ENCODE measurements around the gene CEP128.

Gene CEP128

DNA sequence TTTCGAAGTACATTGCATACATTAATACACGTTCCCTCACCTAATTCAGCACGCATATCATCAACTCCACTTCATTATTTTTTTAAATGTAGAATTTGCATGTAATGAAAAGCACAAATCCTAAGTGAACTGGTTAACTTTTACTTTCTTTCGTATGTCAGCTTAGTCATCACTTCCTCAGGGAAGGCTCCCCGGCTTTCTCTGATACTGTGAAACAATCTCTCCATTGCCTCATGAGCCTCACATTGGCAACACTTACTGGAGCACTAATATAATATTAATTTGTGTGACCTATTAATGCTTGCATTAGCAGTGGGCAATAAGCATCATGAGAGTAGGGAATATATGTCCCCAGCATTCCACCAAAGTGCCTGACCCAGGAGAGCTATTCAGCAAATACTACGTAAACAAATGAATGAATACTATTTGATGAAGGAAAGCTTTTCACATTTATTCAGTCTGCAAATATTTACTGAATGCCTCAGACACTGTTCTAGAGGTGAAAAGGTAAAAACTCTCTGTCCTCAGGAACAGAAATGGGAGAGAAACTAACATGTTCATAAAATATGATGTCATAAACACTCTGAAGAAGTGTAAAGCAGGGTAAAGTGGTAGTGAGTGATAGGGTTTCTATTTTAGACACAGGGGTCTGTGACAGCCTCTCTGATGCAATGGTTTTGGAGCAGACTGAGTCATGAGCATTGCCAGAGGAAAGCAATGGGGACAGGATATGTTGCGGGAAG lies 402.7 kb downstream of the CEP128 start:
- FAIRE-seq: no peak

DNA sequence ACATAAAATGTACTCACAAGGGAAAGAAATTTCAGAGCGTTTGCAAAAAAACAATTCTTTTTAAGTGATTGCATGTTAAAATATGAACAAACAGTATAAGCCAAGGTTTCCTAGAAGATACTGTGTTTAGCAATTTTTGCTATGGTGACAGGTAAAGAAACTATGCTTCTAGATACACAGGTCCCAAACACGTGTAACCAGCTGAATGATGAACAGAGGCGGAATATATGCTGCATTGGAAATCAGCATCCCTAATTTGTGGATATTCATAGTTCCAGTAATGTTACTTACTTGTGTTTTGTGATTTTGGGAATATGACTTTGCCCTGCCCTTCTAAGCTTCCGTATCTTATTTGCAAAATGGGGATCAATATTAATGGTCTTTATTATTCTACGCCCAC lies 403.9 kb downstream of the CEP128 start:
- no peak for FAIRE-seq

DNA sequence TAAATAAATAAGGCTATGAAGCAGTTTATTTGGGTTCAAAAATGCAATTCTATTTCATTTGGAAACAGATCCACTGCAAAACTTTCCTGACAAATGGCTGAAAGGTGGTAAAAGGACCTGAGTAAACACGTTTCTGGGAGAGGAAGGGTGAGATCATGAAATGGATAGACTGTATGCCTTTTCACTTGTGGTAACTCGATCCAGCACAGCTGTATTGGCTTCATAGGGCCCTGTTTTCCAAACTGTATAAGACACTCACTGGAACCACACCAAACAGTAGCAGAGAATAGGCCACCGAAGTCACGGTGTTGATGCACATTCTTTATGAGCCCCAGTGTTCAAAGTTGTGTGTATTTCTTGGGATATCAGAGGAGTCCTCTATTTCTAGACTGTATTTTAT lies 405.1 kb downstream of the CEP128 start:
- no peak for FAIRE-seq

DNA sequence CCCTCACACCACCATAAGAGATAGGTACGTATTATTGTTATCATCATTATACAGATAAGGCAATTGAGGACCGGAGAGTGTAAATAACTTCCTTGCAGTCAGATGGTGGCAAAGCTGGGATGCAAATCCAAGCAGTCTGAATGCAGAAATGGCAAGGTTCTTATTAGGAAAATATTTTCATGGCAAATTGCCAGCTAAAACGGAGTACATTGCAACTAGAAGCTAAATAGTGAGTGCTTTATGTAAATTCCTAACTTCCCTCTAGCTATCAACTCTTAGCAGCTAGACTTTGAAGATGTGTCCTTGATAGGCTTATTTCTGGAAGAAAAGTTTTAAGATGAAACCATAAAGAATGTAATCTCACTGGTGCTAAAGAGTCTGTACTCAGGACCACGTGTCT lies 406.4 kb downstream of the CEP128 start:
- FAIRE-seq: no peak

DNA sequence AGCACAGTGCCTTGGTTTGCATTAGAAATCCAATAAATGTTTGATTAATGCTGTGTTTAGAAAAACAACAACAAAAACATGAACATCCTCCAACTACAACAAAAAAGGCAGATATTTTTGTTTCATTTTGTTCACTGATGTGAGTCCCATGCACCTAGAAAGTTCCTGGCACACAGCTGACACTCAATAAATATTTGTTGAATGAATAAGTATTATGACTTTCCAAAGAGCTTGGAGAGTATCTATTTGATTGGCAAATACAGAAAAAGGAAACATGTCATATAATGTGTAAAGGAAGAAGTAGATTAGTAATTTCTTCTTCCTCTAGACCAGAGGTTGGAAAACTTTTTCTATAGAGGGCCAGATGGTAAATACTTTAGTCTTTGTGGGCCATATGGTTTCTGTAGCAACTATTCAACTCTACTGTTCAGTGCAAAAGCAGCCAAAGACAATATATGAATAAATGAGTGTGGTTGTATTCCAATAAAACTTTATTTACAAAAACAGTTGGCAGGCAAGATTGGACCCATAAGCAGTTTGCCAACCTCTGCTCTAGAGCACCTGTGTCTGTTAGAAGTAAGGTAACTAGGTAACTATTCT lies 417.9 kb downstream of the CEP128 start:
- FAIRE-seq: no peak

DNA sequence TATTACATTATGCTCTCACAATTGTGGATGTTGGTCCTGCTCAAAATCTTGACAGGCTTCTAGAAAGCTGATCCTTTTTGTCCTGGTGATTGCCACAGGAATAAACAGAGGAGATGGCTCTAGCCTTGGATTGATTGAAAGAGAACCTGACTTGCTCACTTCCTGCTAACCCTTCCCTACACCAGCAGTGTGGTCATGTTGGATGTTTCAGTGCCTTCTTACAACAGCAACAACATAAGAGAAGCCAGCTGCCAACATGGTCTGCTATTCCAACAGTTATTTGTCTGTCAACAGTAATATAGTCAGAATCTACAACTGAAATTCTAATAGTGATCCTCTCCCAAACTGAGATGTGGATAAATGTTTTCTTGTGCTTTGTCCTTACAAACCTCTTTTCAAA lies 418.6 kb downstream of the CEP128 start:
- no peak for FAIRE-seq

DNA sequence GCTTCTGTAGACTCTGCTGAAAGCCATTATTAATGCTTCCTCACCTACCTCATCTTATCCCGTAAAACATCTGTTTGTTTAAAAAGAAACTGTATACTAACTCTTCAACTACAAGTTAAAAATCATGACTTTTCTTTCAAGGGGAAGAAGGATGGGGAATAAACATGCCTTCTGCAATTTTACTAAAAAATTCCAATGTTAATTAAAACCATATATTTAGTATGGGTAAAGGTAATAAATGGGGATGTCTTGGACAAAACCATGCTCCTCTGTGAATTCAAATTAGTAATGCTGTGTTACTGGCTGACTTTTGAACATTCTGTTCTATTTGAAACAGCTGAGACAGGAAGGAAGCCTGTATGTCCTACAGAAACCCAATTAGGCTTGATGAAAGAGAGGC lies 419.1 kb downstream of the CEP128 start:
- FAIRE-seq: no peak

DNA sequence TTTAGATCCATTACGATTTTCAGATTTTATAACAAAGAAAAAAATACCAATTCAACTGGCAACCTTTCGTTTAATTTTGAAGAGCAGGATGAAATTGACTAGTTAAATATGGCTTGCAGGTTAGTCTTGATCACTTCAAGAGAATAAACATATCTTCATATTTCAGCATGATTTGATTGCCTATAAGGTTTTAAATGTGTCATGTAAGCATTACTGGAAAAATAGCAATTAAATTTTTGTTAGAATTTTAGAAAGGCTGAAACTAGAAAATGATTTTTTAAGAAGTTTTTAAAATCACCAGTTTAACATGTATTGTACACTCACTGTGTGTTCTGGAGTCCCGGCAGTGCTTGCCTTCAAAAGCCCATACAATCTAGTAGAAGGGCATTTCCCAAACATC lies 420.1 kb downstream of the CEP128 start:
- no peak for FAIRE-seq

DNA sequence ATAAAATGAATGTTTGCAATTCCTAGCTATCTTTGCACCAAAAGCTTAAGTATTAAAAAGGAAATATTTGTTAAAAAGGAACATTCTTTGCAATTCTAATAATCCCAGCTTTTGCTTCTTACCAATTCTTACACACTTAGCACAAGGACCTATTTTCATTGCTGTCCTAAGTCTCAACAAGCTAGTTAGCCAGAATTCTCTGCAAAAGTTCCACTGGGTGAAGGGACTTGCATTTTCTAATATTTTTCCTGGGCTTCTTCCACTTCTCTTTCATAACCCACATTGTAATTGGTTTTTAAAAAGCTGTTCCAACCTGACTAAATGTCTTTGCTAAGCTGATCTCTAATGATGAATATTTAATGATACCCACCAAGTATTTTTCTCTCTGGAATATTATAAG lies 422.5 kb downstream of the CEP128 start:
- no peak for FAIRE-seq

DNA sequence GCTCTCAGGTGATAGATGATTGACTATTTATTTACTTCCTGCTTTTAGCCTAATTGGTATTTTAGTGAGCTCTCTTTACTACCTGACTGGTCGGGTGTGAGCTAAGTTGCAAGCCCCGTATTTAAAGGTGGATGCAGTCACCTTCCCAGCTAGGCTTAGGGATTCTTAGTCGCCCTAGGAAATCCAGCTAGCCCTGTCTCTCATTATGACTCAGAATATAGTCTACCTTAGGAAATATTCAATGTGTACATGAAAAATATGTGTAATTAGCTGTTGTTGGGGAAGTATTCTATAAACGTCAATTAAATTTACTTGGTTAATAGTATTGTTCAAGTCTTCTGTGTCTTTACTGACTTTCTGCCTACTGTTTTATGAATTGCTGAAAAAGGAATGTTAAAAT lies 423.4 kb downstream of the CEP128 start:
- FAIRE-seq: no peak

DNA sequence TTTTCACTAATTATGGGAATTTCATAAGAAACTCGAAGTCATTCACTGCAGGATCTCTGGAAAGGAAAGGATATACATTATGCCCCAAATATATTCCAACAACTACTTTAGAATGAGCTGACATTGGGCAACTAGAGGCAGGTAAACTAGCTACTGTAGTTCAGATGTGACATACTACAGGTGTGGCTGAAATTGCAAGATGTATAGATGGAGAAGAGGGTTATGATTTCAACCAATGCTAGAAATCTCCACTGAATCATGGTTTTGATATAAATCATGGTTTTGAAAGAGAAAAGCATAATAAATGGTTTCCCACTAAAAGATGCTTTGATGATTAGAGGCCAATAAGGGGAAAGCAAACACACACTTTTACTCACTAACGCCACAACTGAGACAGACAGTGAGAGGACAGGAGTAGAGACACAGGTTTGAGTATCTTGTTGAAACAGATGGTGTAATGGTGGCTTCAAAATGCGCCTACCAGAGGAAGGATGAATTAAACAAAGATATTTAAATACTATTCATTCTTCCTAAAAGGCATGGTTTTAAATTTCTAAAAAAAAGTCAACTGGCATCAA lies 434.2 kb downstream of the CEP128 start:
- FAIRE-seq: no peak

DNA sequence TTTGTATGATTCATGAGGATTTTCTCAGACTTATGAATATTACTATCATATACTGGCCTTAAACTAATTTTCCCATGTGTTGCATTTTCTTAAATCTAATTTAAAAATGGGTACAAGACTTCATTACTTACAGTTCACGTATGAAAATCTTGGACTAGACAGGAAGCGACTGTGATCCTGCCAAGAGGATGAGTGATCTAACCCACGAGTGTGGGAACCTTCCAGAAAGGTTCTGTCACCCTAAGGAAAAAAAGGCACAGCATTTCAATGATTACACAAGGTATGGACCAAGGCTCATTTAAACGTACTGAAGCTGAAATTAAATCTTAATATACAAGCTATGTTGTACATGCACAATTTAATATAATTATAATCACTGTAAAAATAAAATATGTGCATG lies 436.8 kb downstream of the CEP128 start:
- FAIRE-seq: no peak

DNA sequence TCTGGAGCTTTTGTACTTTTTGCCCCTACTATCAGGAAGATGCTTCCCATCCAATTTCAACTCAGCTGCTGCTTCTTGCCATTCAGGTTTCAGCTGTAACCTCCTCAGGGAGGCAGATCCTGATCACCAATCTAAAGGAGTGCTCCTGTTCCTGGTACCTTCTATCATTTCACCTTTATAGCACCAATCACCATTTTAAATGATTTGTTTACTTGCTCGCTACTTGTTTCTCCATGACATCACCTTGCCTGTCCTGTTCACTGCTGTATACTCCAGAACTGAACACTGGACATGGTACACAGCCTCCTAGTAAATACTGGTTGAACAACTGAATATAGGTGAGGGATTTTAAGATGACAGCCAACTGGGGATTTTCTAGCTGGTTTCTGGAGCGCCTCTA lies 443.0 kb downstream of the CEP128 start:
- FAIRE-seq: no peak

DNA sequence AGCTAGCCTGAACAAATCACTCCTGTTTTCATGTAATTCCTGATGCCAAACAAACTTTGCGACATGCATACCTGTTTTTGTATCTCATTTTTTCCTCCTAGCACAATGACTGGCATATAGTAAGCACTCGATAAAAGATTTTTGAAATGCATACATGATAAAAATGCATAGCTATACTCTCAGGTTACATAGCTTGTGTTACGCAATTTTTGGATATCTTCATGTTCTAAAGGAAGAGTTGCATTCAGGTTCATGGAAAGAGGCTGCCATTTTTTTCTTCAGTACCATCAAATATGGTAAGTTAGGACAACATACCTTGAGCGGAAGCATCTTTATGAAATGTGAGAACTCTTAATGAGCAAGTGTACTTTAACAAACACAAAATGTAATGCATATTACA lies 445.4 kb downstream of the CEP128 start:
- FAIRE-seq: no peak

DNA sequence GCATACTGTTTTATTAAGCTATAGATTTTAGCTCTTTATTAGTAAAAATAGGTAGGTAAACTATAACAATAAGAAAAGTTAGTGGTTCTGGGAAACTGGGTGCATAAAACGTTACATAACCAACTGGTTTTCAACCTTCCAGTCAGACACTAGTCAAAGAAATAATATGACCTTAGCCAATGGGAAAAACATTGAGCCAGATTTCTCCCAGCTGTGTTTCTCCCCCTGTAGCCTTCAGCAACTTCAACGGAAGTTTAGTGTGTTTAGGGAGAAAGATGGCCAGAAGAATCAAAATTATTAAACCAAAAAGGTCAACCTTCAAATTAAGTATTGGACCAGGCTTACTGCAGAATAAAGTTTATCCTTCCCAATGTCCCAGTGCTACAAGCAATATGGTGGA lies 446.8 kb downstream of the CEP128 start:
- no peak for FAIRE-seq

DNA sequence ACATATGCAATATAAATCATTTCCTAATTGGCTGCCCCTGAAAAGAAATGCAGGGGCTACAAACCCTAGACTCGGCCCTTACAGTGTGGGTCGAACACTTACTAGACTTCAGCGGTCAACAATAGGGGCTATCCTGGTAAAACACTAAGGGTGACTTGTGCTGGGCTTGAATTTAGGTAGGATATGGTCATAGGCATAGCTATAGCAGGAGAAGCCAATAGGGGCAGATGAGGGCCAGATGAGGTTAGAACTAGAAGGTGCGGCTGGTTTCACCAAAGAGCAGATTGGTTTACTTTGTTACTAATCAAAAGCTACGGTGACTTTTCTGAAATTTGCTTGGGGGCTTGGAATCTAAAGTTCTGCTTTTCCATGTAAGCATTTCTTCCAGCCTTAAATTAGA lies 447.9 kb downstream of the CEP128 start:
- no peak for FAIRE-seq

DNA sequence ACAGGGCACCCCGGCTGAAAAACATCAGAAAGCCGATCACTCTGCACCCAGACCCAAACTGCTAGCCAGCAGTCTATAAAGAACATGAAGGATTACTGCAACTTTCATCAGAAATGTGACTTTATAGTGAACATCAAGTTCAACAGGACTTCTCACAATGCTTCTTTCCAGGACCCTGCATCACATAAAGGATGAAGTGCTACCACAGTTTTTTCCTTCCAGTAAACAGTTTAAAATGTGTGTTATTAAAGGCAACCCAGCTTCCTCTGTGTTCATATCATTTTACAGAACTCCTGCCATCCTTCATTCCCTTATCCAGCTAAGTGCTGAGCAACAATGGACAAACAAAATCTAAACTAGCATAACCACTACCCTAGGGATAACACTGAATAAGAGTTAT lies 449.9 kb downstream of the CEP128 start:
- no peak for FAIRE-seq

DNA sequence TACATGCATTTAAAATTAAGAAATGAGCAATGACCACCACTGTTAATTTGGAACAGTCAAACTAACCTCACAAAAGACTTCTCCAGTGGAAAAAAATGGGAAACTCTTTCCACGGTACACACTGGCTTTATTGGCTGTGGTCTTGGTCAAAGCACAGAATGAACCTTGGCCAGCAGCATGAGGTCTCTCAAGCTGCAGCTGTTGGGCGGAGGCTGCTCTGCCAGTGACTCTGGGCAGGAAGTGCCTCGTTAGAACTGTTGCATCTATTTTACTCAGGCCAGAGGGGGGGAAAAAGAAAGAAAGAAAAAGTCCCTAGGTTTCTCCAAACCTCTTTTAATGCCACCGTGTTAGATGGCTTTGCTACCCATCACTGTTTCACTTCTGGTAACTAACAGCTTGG lies 450.4 kb downstream of the CEP128 start:
- FAIRE-seq: no peak

DNA sequence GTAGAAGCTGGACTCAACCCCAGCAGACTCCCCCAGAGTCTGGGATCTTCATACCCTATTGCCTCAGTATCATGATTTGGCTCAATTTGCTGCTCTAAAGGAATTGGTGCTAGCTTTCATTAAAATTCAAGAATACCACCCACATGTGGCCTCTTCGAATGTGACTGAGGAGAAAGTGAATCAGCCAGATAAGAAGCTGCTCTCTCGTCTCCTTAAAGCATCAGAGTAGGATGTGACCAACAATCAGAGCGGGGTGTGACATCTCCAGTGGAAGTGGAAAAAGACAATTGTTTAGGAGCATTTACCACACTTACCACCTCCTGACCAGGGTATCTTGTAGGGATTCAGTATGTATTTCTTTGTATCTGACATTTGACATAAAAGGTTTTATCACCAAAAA lies 452.0 kb downstream of the CEP128 start:
- FAIRE-seq: no peak

DNA sequence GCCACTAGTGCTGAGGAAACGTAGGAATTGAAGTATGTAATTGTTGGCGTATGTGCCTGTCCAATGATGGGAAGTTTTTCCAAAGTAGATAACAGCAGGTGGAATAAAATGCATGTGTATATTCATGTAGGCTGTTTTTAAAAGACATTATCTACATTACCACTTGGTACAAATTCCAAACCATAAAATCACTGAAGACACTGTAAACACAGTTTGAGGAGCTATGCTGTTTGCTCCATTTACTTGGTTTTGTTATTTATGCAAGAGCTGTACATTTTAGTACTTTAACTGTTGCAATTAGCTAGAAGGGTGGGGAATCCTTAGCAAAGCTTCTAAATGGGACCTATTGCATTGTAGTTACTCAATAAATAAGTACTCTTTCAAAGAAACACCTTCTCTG lies 455.8 kb downstream of the CEP128 start:
- FAIRE-seq: no peak

DNA sequence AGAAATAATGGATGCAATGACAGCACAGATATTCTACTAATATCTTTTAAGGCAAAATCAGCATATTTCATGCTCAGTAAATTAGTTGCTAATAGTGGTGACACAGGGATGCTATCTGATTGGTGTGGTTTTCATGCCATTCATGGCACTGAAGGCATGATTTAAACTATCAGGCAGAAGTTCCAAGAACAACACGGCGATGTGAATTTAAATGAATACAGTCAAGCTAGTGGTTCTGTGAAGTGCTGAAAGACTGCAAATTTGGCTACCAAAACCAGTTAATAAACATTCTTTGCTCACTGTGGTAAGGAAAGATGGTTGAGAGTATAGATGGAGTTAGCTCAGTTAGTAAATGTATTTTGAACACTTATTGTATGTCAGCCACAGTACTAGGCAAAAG lies 458.2 kb downstream of the CEP128 start:
- no peak for FAIRE-seq

DNA sequence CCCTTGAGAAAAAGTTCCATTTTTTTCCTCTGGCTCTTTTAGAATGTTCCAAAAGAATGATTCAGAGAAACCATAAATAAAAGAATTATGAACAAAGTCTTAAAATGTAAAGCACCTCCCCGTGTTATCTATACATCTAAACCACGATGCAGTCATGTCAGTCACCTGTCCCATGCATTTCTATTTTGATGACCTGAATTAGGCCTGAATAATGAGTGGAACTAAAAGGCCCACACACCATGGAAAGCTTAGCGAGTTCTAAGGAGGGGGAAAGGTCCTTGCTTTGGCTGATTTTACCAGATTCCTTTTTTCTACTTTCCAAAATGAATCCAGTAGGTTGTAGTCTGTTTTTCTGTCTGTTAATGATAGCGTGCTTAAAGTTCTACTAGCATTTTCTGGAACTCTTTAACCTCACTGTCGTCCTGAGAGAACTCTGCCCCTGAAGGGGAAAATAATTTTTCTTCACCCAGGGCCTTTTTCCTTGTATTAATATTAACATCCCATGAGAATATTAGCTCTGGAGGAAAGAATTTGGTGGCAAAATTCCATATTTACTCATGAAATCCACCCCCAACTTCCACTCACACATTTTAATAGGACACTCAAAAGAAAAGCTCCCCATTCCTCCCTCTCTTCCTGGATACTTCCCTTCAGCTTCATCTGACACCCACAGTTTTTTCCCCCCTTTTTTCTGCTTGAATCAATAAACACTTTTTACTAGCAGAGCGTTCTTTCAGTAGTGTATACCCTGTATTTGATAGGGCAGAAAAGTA lies 464.0 kb downstream of the CEP128 start:
- FAIRE-seq: no peak

DNA sequence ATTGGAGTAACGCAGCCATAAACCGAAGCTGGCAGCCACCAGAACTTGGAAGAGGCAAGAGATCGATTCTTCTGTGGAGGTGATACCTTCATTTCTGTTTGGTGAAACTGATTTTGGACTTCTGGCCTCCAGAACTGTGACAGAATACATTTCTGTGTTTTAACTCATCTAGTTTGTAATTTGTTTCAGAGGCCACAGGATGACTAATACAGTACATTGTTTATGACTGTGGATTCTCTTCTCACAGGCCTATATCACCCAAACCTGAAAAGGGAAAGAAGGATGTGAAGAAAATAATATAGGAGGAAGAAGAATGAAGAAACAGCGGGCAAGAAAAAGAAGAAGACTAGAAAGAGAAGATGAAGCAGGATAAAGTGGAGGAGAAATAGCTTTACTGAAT lies 466.5 kb downstream of the CEP128 start:
- no peak for FAIRE-seq
